ENCODE results near the gene ARL3.
"Not testable (repeated sequence)": the region's sequence is repeated elsewhere in the genome, so short reads cannot be mapped to it uniquely, and the experiment has no call there.

Gene ARL3

GRCh38 chr10:102701796-102702195 is 12.4 kb downstream of the ARL3 start:
- no peak for DNase-seq

GRCh38 chr10:102701272-102701671 is 12.9 kb downstream of the ARL3 start:
- no peak for DNase-seq

DNA sequence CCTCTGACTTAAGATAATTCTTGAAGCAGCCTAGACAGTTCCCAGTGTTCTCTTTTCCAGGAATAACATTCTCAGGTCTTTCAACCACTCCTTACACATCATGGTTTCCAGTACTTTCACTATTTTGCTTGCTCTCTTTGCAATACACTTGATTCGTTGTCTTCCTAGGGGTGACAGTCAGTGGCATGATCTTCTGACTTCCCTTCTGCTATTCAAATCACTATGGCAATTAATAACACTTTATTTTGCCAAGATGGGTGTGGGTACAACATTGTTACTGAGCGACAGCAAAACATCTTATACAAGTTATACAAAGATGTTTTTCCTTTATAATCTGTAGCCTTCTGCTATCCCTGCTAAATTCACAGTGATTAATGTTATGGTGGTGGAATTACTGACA is 15.3 kb downstream of the ARL3 start:
- DNase-seq: no peak

- no peak for DNase-seq
Measured at GRCh38 chr10:102696736-102697135, 17.5 kb downstream of the ARL3 start.

DNA sequence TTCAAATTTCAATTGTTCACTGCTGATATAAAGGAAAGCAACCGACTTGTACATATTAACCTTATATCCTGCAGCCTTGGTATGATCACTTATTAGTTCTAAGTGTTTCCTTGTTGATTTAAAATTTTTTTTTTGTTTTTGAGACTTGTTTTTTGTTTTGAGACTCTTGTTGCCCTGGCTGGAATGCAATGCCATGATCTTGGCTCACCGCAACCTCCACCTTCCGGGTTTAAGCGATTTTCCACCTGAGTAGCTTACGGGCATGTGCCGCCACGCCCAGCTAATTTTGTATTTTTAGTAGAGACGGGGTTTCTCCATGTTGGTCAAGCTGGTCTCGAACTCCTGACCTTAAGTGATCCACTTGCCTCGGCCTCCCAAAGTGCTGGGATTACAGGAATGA is 18.8 kb downstream of the ARL3 start:
- DNase-seq: not testable (repeated sequence)

DNA sequence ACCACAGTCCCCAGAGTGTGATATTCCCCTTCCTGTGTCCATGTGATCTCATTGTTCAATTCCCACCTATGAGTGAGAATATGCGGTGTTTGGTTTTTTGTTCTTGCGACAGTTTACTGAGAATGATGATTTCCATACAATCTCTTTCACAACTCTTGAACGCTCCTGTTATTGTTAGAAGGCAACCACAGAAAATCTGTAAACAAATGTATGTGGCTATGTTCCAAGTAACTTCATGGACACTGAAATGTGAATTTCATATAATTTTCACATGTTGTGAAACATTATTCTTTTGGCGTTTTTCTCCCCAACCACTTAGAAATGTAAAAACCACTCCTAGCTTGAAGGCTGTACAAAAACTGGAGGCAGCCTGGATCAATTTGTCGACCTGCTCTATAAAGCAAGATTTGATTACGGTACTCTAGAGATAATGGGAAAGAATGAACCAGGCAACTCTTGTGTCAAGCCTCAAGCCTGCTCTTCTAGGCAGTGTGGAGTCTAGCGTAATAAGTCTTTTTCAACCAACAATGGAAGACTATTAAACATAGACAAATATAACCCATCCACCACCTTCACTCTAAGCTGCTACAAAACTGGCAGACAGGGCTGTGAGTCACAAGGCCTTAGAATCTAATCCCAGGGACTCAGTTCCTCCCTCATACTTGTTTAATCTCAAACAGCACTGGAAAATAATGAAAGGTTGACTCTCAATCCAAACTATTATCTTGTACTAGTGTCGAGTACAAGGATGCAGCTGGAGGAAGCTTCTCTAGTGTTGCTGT is 22.7 kb downstream of the ARL3 start:
- no peak for DNase-seq

GRCh38 chr10:102683736-102684135 is 30.5 kb downstream of the ARL3 start:
- DNase-seq: no peak

DNA sequence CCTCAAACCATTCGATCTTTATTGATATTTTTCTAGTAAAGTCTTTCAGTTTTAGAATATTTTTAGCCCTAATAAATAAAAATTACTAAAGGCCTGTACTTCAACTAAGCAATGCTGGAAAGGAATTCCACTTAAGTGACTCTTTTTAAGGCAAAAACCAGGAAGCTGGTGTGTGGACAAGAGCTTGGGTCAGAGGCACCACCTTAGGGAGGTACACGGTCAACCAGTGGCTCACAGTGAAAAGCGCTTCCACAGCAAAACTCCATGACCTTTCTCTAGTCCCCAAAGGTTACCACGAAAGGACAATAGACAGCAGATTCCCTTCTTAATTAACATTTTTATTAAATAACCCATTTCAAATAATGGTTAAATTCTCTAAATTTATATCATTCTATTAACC is 31.2 kb downstream of the ARL3 start:
- DNase-seq: no peak

DNA sequence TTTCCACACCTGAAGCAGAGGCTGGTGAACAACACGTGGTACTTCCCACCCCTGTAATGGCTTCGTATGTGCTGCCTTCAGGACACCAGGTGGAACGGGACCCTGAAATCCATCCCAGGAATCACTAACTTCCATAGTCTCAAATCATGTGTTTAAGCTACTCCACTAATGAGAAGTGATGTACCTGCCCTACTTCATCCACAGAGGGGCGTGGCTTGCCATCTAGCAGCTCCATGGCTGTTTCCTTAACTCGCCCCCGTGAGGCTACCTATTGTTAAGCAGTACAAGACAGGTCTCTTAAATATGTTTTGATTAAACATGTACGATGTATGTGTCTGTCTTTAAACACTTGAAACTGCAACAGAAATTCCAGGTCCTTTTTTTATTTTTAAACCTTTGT is 31.8 kb downstream of the ARL3 start:
- DNase-seq: no peak

DNA sequence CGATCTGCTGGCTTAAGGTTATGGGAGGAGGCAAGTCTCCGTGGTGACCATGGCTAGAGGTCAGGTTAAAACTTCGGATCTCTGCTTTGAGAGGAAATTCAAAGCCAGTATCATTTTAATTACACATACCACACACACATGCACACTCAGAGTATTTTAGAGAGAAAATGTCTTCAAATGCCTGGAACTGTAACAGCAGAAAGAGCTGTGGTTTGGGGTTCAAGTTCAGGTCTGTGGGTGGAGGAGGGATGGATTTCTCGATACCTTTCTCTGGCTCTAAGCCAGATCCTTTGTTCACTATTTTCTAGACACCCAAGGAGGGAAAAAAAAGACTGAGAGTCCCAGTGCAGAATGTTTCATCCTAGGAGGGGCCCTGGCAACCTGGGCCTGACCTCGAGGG is 32.5 kb downstream of the ARL3 start:
- no peak for DNase-seq

DNA sequence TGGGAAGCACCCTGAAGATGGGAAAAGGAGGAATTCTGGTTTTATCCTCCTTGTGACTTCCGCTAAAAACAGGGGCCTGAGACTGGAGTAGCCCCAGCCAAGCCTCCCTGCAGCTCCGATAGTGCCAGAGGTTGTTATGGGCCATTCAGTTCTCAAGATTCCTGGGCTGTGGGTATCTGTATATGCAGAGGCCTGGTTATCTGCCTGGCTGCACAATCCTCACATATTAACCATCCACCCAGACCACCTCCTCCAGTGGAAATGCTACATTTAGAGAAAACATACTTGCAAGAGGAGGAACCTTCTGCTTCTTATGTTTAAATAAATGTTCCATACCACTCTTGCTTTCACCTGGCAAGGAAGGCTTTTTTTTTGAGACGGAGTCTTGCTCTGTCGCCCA is 34.6 kb downstream of the ARL3 start:
- DNase-seq: no peak

- peak; percentile 25 for DNase-seq
Measured at GRCh38 chr10:102678842-102679289, 35.3 kb downstream of the ARL3 start.

- no peak for DNase-seq
Measured at GRCh38 chr10:102678068-102678400, 36.2 kb downstream of the ARL3 start.

DNA sequence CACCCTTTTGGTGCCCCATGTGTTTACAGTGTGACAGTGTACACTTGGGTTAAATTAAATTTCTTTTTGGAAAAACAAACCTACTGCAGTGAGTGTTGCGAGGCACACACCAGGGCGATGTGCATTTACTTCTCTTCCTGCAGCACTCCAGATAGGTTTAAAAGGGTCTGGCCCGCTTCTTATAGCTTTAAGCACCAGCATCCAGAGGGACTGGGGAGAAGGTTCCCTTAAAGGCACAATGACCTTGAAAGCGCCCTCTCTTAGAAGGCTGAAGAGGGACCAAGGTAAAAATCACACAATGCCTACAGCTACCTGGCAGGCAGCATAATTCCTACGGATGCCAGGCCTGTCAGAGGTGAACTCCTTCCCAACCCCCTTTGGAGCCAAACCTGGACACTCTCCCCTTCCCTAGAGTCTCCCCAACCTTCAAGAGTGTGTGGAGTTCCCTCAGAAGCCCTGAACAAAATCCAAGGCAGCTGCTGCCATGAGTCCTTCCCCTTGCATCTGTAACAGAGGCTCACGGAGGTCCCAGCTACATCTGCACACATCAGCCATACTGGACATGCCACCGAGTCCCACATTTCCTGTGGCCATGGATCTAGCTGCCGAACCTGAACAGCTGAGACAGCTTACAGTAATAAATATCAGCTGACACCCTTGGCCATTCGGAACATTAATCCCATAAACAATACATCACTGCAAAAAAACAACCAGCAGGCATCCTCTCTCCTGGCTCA is 36.7 kb downstream of the ARL3 start:
- no peak for DNase-seq

DNA sequence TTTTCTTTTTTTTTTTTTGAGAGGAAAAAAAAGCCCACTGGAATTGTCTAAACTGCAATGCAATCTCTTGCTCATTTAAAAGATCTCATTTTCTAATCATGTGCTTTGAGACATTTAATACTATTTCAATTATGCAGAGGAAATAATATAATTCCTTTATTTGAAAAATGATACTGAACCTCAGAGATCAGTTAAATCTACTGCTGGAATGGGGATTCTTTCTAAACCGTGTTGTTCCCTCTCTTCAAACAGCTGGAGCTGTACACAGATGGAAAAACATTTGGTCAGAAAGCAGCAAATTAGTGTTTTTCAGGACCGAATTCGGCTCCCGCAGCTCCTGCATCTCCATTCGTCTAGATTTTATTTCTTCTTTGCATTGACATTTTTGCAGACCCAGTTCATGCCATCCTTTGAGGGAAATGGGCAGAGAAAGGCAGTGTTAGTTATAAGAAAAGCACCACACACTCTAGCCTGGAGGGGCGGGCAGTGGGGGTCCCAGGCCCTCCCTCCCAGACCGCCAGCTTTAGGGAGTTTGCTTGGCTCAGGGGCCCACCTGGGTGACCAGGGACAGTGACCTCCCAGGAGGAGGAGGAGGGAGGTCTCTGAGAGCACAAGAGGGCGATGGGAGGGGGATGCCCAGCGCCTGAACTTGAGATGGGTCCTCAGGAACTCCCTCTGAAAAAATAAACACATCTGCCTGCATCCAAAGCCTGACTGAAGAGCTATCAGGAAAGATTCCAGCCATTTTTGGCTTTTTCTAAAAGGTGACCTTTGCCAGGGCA is 37.5 kb downstream of the ARL3 start:
- no peak for DNase-seq

GRCh38 chr10:102675666-102676533 is 38.3 kb downstream of the ARL3 start:
- no peak for DNase-seq

DNA sequence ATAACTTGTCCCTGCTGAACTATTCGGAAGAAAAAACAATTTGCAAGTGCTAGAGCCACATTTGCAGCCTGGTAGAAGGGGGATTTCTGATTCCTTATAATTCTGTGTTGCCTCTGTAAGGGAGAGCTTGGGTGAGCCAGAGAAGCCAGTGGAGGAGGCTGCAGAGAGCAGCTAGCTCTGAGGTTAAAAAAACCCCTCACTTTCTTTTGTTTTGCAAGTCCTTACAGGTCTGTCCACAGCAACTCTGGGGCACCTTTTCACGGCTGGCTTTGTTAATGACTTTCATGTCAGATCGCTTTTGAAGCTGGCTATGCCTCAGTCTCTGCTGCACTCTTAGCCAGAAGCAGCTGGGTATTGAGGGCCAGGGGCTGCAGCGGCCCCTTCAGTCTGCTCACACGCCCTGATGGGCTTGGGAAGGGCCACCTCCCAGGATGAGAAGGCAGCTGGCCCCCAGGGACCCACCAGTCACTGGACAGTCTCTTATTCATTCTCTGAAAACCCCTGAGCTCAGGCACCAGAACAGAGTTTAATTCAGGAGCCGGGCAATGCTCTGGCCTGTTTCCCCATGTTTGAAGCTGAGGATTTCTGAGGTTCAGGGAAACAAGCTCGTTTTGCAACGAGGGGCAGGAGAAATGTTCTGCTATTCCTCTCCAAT is 39.1 kb downstream of the ARL3 start:
- DNase-seq: no peak

DNA sequence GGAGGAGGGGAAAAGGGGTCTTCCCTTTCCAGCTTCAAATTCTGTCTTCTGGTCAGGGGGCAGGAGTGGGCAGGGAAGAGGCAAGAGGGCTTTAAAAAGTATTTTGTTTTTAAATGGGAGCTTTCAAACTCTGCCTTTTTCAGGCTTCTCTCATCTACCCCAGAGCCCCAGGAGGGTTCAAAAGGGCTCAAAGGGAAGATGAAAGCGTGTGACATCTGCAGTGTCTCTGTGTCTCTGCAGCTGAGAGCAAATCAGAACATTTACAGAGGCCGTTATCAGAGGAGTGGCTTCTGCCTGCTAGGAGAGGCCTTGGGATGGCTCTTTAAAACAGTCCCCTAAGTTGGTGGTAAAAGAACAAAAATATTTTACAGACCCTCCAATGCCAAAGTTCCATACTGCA is 39.6 kb downstream of the ARL3 start:
- DNase-seq: no peak

DNA sequence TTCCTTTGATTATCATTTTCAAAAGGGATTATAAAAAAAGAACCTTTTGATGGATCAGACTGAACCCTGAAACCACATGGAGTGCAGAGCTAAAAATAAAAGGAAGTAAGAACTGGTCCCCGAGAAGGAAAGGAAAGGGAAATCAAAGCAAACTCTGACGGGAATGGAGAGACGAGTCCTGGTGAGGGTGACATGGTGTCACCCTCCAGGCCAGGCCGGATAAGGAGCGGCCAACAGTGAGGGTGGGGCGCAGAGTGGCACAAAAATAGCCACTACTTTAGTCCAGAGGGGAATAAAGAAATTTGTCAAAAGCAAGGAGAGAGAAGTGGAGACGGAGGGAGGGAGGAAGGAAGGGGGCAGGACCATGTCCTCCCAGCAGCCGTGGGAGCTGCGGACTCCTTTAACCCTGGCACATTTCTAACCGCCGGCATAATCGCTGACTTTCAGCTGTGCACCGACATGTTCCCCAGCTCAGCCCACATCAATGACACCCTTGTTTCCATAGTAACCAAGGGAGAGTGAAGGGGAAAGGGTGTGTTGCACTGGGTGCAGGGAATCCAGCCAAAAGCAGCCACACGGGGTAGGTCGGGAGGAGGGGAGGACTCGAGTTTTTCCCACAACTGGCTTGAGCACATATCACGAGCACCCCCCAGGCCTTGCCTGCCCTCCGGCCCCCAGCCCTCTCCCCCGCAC is 40.2 kb downstream of the ARL3 start:
- peak; percentile 76 for DNase-seq

GRCh38 chr10:102673236-102673818 is 40.9 kb downstream of the ARL3 start:
- DNase-seq: no peak

GRCh38 chr10:102670871-102671434 is 43.2 kb downstream of the ARL3 start:
- DNase-seq: no peak

Data from activated CD4-positive, alpha-beta T cell treated with anti-CD3 and anti-CD28 coated beads, Interleukin-2, amount 50 U/mL, for 16 hours (primary cell).